ENCODE results near the gene RGS1. TPM values are rescaled to one million over a fixed set of nuclear protein-coding genes. Genes with fewer than 3 reads are reported as not detected.

RGS1 gene
- not detected in 2 replicates for total RNA-seq

GRCh38 chr1:192575499-192576189 lies at the start of gene RGS1:
RGS1 (plus strand) TSS chr1:192575773; CDS start chr1:192575793, 20 bp downstream.

Other genes with a start within 250 kb of the RGS1 start
- not detected in 2 replicates for gene RGS13, start 60.4 kb downstream of the RGS1 start, total RNA-seq
- gene RGS2, start 233.3 kb downstream of the RGS1 start, total RNA-seq = 70.7 and 115 TPM in 2 replicates